Measurements from ENCODE around the gene SLC25A5.

DNA sequence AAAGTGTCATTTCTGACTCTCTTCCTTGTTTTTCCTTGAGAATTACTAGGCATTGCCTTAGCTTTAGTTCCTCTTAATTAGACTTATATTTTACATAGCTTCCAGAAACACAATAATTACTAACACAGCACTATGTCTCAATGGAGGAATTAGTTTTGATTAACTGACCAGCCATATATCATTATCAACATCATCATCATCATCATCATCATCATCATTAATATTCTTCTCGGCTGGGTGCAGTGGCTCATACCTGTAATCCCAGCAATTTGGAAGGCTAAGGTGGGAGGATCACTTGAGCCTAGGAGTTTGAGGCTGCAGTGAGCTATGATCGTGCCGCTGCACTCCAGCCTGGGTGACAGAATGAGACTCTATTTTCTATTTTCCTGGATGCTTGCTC lies 2.7 kb upstream of the SLC25A5 start:
- TF ChIP-seq, protein P1, sequence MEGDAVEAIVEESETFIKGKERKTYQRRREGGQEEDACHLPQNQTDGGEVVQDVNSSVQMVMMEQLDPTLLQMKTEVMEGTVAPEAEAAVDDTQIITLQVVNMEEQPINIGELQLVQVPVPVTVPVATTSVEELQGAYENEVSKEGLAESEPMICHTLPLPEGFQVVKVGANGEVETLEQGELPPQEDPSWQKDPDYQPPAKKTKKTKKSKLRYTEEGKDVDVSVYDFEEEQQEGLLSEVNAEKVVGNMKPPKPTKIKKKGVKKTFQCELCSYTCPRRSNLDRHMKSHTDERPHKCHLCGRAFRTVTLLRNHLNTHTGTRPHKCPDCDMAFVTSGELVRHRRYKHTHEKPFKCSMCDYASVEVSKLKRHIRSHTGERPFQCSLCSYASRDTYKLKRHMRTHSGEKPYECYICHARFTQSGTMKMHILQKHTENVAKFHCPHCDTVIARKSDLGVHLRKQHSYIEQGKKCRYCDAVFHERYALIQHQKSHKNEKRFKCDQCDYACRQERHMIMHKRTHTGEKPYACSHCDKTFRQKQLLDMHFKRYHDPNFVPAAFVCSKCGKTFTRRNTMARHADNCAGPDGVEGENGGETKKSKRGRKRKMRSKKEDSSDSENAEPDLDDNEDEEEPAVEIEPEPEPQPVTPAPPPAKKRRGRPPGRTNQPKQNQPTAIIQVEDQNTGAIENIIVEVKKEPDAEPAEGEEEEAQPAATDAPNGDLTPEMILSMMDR (IDR thresholded peaks at IDR 0.05; ENCODE audit: insufficient read depth, low read length, poor library complexity, severe bottlenecking), result no peak
- TF ChIP-seq EZH2phosphoT487 (conservative IDR thresholded peaks at IDR 0.05; ENCODE audit: low read length), result no peak
